Hepatocyte (in vitro differentiated cells): ENCODE data around the gene HNMT.

Experiments
- CTCF ChIP-seq: fragments of 200-600 bp; sonication (generic); IDR thresholded peaks from 2 replicates; pipeline ENCODE4 v1.5.1; 2016; ENCODE audit warnings: antibody characterized with exemption, mild to moderate bottlenecking; ENCODE audit not compliant: poor library complexity
- EZH2 ChIP-seq: fragments of 200-600 bp; sonication (generic); IDR thresholded peaks from 2 replicates; pipeline ENCODE4 v1.6.1; 2016; ENCODE audit warnings: antibody characterized with exemption, mild to moderate bottlenecking, borderline replicate concordance
- EZH2phosphoT487 ChIP-seq: fragments of 200-600 bp; sonication (generic); IDR thresholded peaks from one replicate; pipeline ENCODE4 v1.6.1; 2018; ENCODE audit warnings: antibody characterized with exemption, mild to moderate bottlenecking, low read depth, moderate library complexity; ENCODE audit not compliant: unreplicated experiment, severe bottlenecking

GRCh38 chr2:137935591-137935990 is 28.7 kb upstream of the HNMT start:
- TF ChIP-seq CTCF: no peak
- no peak for TF ChIP-seq EZH2
- no peak for TF ChIP-seq EZH2phosphoT487
